ENCODE data around the gene ADCYAP1R1. TPM values are rescaled to one million over a fixed set of nuclear protein-coding genes. Genes with fewer than 3 reads are reported as not detected.

Gene ADCYAP1R1
- total RNA-seq, 4 donors from 2014 or later: under 0.01 to 2.7 (median 1.0) TPM

DNA sequence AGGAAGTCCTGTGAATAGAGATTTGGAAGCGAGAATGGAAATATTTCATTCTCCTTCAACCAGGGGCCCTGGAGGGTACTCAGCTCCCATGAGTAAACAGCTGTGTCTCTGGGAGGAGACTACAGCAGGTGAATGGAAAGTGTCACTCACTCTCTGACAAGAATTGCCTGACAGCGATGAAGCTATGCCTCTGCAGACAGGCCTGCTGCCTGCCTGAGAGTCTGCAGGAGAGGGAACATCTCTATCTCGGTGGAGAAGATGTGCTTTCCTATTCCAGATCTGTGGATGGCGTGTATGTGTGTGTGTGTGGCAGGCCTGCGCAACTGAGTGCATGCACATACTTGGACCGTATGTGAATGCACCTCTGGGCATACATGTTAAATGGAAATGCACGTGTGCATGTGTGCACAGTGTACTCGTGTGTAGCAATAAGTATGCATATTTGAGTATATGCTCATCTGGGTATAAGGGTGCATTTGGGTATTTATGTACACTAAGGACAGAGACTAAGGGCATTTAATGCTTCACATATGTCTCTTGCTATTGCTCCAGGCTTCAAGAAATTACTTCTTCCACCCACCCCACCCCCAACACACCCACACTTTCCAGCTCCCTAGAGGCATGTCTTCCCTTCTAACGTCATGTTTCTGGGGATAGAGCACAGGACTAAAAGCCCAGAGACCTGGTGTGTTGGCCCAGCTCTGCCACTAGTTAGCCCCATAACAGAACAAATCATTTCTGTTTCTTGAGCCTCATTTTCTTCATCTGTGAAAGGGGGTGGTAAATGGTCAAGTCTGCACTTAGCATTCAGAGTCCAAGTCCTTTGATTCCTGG lies 4.6 kb upstream of the ADCYAP1R1 start:
- H3K4me1 ChIP-seq: peaks cover 0 to 9% (median 0%) of the 10 kb centered on the region in 4 donors
- TF ChIP-seq POLR2A (IDR thresholded peaks at IDR 0.05): no peak
- TF ChIP-seq, protein P1, sequence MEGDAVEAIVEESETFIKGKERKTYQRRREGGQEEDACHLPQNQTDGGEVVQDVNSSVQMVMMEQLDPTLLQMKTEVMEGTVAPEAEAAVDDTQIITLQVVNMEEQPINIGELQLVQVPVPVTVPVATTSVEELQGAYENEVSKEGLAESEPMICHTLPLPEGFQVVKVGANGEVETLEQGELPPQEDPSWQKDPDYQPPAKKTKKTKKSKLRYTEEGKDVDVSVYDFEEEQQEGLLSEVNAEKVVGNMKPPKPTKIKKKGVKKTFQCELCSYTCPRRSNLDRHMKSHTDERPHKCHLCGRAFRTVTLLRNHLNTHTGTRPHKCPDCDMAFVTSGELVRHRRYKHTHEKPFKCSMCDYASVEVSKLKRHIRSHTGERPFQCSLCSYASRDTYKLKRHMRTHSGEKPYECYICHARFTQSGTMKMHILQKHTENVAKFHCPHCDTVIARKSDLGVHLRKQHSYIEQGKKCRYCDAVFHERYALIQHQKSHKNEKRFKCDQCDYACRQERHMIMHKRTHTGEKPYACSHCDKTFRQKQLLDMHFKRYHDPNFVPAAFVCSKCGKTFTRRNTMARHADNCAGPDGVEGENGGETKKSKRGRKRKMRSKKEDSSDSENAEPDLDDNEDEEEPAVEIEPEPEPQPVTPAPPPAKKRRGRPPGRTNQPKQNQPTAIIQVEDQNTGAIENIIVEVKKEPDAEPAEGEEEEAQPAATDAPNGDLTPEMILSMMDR (IDR thresholded peaks at IDR 0.05): no peak
- no peak for TF ChIP-seq EP300 (IDR thresholded peaks at IDR 0.05)

DNA sequence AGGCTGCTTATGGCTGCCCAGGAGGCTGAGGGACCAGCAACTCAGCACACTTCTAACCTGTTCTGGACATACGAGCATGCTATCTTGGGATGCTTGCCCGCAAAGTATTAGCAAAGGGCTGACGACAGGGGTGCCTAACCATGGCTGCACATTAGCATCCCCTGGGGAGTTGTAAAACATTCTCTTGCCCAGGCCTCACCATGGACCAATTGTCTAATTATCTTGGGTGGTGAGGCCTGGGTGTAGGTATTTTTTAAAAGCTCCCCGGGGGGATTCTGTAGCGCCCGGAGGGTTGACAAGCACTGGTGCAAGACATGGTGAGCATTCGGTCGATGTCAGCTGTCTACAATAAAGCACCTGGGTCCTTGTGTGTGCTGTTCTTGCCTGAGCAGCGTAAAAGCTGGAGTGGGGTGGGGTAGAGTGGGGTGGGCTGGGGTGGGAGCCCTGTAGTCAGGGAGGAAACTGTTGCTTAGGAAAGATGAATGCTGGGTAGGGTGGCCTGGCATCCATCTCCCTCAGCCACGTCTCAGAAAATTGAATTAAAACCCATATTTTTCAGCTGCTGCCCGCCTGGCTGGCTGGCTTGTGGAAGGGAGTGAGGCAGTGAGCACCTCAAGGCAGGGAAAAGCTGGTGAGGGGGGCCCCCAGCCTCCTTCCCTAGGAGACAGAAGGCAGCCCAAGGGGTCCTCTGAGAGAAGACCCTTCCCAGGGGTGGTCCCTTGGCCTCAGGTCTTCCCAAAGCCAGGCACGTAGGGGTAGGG lies 2.9 kb upstream of the ADCYAP1R1 start:
- TF ChIP-seq EP300 (IDR thresholded peaks at IDR 0.05) (no peak), POLR2A (IDR thresholded peaks at IDR 0.05) (no peak)
- TF ChIP-seq, protein P1 (IDR thresholded peaks at IDR 0.05): no peak
- Histone ChIP-seq H3K27me3 (peaks cover 0 to 35% of the 10 kb centered on the region in 2 donors), H3K36me3 (no peaks in the 10 kb centered on the region), H3K4me1 (peaks cover 0 to 14% (median 0%) of the 10 kb centered on the region in 4 donors), H3K9me3 (no peaks in the 10 kb centered on the region), H3K4me3 (no peak overlapping the region), H3K27ac (no peak overlapping the region)
- DNase-seq (ENCODE audit: low spot score in 2 of 2): no peak
- 79 to 82% methylated on average over 12 of the region's 12 CpGs for WGBS, 2 donors

More for the DNA sequence above, 4.6 kb upstream of the ADCYAP1R1 start:
- no peaks in the 10 kb centered on the region for H3K9me3 ChIP-seq
- no peak overlapping the region for H3K4me3 ChIP-seq
- H3K27me3 ChIP-seq: peaks cover 0 to 34% of the 10 kb centered on the region in 2 donors
- WGBS, 2 donors: 82 to 83% methylated on average over 9 of the region's 9 CpGs
- H3K36me3 ChIP-seq: no peaks in the 10 kb centered on the region
- DNase-seq (ENCODE audit: low spot score in 2 of 2): no peak
- no peak overlapping the region for H3K27ac ChIP-seq

GRCh38 chr7:31052487-31052840 lies 356 bp downstream of the ADCYAP1R1 start:
- peaks cover 0 to 43% of the 10 kb centered on the region in 2 donors for H3K27me3 ChIP-seq
- TF ChIP-seq POLR2A (IDR thresholded peaks at IDR 0.05) (no peak), EP300 (IDR thresholded peaks at IDR 0.05) (no peak)
- TF ChIP-seq, protein P1 (IDR thresholded peaks at IDR 0.05): no peak

GRCh38 chr7:31052841-31053601 lies 913 bp downstream of the ADCYAP1R1 start:
- peaks cover 0 to 43% of the 10 kb centered on the region in 2 donors for H3K27me3 ChIP-seq
- H3K27ac ChIP-seq: no peak overlapping the region
- DNase-seq (ENCODE audit: low spot score in 2 of 2): no peak
- peak overlapping the region in 3 of 4 donors; percentile 18 to 51 (median 23) for H3K4me3 ChIP-seq
- TF ChIP-seq, protein P1 (IDR thresholded peaks at IDR 0.05): no peak
- TF ChIP-seq POLR2A (IDR thresholded peaks at IDR 0.05): no peak
- TF ChIP-seq EP300 (IDR thresholded peaks at IDR 0.05): no peak
- H3K36me3 ChIP-seq: no peaks in the 10 kb centered on the region
- H3K4me1 ChIP-seq: peaks cover 0 to 14% (median 0%) of the 10 kb centered on the region in 4 donors
- no peaks in the 10 kb centered on the region for H3K9me3 ChIP-seq
- 4 to 9% methylated on average over 27 to 44 of the region's 50 CpGs for WGBS, 2 donors

More at GRCh38 chr7:31052487-31052840, 356 bp downstream of the ADCYAP1R1 start:
- no peak for DNase-seq (ENCODE audit: low spot score in 2 of 2)
- Histone ChIP-seq H3K9me3 (no peaks in the 10 kb centered on the region), H3K4me1 (peaks cover 0 to 14% (median 0%) of the 10 kb centered on the region in 4 donors), H3K27ac (no peak overlapping the region), H3K36me3 (no peaks in the 10 kb centered on the region), H3K4me3 (peak overlapping the region in 3 of 4 donors; percentile 18 to 51 (median 23))
- WGBS, 2 donors: 0% methylated on average over 13 of the region's 52 CpGs; no CpG with 5 or more reads in 1 of the 2 donors

Measured in tibial nerve (tissue), 4 donors.